ENCODE results near the gene POLR3E.
A peak's percentile ranks its signal among the peaks of the same experiment; 100 is the strongest.
"Not testable (repeated sequence)": the region's sequence is repeated elsewhere in the genome, so short reads cannot be mapped to it uniquely, and the experiment has no call there.

The POLR3E gene

DNA sequence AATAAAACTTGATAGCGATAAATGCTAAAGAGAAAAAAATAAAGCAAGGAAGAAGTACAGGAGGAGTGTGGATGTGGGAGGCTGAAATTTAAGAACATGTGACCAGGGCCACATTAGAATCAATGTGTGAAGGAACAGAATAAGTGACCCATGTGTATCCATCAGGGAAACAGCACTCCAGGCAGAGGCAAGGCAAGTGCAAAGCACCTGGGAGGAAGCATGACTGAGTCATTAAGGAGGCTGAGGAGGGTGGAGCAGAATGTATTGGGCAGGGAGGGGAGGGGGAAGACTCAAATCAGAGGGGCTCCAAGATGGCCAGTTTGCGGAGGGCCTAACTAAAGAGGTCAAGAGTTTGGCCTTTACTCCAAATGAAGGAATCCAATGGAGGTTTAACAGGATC is 69.2 kb downstream of the POLR3E start:
- DNase-seq (ENCODE audit: low read depth): no peak

DNA sequence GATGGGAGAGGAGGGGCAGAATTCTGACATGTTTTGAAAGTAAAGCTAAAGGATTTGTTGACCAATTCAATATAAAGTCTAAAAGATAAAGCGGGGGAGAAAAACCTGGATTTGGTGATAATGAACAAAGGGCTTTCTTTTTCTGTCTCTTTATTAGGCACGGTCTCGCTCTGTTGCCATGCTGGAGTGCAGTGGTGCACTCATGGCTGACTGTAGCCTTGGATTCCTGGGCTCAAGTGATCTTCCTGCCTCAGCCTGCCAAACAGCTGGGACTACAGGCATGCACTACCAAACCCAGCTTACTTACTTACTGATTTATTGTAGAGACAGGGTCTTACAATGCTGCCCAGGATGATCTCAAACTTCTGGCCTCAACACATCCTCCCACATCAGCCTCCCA is 69.7 kb downstream of the POLR3E start:
- DNase-seq (ENCODE audit: low read depth): no peak

DNA sequence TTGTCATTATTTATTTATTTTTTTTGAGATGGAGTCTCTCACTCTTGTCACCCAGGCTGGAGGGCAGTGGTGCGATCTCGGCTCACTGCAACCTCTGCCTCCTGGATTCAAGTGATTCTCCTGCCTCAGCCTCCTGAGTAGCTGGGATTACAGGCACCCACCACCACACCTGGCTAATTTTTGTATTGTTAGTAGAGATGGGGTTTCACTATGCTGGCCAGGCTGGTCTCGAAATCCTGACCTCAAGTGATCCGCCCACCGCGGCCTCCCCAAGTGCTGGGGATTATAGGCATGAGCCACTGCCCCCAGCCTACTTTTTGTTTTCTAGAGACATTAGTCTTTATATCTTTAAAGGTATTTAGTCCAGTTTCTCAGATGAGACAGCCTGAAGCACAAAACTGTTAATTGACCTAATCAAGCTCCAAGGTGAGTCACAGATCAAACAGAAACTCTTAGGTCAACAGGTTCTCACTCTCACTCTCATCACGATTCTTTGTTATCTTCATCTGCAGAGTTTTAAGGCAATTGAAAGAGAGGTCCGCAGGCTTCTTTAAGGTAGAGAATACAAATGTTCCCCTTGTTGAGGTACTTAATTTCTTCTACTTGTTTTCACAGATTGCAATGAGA is 71.1 kb downstream of the POLR3E start:
- not testable (repeated sequence) for DNase-seq (ENCODE audit: low read depth)

DNA sequence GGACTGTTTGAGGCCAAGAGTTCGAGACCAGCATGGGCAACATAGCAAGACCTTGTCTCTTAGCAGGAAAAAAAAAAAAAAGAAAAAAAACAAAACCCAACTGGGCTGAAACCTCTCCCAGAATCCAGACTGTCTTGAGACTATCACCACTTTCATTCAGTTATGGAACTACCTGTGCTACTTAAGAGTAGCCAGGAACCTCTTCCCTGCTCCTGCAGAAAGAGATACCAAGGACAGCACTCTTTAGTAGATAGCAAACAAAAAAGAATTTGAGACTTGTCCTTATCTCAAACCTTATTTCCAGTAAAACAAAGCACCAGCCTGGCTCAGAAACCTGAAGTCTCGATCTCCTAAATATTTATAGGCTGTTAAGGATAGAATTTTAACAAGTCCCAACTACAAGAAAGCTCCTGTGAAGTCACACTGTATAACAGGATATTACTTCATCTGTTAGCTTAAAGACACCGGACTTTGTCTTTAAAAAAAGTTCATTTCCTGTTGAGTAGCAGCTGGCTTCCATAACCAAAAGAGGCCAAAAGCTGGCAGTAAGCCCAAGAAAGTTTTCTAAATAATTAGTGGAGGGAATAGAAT is 72.1 kb downstream of the POLR3E start:
- DNase-seq (ENCODE audit: low read depth): peak; percentile 61

DNA sequence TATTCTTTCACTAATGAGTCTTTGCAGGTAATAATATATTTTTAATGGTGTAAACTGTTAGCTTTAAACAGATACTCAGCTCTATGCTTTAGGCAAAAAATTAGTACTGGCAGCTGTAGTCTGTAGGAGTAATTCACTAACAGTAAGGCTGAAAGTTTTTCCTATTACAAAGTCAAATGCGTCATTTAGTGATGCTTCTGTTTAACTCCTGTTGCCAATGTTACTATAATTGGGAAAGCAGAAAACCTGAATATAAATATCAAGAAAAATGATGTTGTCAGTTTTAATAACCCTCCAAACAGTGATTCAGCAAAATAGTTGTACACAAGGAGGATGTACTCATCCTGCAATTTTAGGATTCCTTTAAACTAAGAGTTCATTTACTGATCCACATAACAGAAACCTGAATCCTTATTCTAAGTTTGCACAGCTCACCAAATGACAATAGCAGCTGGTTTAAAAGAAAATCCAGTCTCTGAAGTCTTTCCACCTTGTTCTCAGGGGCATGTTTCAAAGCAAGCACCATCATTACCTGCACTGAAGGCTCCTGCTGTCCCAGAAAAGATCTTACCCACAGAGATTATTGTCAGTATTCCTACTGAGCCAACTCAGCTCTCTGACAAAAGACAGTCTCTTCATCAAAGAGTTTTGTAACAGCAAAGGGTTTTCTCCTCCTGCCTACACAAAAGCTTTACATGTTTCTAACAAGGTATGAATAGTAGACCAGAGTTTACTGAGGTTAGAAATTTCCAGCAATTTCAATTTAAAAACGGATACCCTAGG is 73.0 kb downstream of the POLR3E start:
- DNase-seq (ENCODE audit: low read depth): peak; percentile 75

DNA sequence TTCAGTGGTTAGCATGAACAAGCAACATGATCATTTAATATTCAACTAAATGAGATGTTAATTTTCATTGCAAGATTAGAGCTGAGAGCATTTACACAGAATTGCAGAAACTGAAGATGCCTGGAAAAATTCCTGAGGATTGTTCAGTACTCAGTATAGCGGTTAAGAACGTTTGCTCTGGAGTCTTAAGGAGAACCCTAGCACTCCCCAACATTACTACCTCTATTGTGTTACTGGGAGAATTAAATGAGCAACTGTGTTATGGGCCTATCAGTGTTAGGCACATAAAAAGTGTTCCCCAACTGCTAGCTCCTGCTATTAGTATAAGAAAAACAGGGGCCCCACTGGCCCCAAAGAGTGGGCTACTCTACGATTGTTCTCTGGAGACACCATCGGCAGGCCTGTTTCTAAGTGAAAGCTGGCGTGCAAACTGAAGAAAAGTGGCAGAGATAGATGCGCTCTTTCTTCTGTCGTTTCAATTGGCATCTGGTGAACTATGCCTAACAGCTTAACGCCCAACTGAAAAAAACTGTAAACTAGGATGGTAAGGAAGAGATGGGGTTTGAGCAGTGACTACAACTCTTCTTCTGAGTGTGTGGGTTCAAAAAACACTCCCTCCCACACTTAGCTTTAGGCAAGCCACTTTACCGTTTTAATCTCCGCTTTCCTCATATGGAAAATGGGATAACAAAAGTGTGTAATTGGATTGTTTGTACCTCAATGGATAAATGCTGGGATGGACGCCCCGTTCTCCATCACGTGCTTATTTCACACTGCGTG is 75.9 kb downstream of the POLR3E start:
- DNase-seq (ENCODE audit: low read depth): no peak

DNA sequence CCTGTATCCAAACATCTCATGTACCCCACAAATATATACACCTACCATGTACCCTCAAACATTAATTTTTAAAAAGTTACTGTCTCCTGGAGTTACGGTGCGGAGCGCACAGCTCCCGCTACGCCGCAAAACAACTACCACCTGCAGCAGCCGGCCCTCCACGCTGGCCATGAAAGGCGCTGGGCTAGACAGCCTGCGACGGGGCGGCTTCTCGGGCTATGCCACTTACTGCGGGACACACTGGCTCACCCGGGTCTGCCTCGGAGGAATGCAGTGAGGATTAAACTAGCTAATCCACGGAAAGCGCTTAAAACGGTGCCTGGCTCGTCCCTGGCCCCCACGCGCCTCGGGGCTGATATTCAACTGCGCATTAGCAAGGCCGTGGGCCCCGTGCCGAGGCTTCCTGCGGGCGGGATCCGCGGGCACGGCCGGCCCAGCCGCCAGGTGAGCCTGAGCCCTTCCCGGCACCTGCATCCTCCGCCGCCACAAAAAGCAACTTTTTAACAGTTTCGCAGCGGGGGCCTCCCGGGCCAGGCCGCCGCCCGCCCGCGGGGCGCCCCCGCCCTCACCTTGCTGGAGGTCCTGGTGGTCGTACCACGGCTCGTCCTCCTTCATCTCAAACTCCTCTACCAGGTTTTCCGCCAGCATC is 76.6 kb downstream of the POLR3E start:
- peak; percentile 25 for DNase-seq (ENCODE audit: low read depth)

DNA sequence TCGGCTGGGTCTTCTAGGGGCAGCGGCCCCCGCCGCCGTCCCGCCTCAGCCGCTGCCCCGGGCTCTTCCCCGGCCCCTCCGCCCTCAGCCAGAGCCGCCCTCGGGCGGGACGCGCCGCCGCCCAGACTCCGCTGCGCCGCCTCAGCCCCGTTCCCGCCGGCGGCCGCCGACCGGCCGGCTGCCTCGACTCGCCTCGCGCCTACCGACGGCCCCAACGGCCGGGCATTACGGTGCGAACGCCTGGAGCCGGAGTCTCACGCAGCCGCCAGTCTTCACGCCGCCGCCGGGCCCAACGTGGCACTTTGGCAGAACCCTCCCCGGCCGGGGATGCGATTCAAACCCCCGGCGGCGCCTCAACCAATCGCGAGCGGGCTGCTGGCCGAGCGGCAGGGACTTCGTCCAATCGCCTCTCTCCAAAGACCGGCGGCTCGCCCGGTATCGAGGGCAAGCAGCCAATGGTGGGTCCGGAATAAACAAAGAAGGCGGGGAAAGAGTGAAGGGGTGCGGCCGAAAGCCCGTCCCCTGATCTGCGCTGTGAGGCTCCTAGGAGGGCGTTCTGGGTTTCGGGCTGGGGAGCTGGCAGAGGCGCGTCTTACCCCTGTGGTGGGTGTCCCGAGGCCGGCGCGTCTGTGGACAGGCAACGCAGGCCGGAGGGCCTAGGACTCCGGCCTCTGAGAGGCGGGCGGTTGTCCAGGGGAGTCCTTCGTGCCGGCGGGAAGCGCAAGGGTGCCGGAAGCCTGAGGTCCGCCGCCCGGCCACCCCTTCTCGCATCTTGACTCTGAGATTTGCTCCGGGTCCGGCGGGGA is 77.3 kb downstream of the POLR3E start, which contains the start of gene CDR2:
Gene CDR2, minus strand, starts transcription at position 309 of the 806 bp plus-strand sequence. CDS start 310 bp downstream, outside the sequence.
- peak; percentile 95 for DNase-seq (ENCODE audit: low read depth)

DNA sequence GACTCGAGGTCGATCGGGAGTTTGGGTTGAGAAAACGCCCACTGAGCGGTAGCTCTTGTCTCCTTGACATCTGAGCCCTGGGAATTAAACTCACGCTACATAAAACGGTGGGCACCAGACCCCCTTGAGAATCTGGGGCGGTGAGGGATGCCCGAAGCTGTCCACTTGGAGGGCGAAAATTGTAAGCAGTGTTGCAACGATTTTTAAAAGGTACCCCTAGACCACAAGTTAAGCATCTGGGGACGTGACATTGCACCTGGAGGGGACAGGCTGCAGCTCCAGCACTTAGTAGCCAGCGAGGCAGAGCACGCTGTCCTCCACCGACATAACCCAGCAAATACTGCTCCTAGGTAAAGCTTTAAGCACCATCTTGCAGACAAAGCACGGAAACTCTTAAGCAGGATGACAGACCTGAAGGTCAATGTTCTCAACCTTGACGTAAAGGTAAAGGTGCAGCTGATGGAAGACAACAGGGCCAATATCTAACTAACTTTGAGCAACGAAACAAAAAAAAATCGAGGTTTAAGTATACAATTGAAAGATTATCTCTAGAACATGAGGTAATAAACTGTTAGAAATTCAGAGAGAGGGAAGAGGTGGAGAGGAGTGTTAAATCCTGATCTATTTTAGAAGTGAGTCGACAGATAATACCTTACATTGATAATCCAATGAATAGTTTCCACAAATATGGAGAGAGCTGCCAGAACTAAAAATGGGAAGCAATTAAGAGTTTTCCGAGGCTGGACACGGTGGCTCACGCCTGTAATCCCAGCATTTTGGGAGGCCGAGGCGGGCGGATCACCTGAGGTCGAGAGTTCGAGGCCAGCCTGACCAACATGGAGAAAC is 78.1 kb downstream of the POLR3E start:
- peak; percentile 20 for DNase-seq (ENCODE audit: low read depth)

DNA sequence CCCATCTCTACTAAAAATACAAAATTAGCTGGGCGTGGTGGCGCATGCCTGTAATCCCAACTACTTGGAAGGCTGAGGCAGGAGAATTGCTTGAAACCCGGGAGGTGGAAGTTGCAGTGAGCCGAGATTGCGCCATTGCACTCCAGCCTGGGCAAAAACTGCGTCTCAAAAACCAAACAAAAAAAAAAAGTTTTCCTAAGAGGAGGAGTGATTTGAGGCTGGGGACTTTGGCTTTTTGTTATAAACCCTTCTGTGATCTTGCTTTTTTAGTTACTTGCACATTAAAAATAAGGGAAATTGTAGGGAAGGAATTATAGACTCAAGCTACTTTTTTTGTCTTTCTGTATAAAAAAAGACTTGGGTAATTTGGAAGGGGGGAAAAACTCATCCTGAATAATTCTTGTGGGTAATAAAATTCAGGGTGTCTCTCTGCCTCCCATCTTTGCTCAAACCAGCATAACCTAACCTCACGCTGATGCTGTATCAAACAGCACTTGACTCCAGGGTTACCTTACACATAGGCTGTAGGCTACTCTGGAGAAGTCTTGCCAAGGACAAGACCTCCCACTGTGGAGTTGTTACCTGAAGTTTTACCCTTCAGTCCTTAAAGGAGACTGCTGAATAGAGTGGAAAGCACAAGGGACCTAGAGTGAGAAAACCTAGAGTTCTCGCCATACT is 78.9 kb downstream of the POLR3E start:
- DNase-seq (ENCODE audit: low read depth): no peak

DNA sequence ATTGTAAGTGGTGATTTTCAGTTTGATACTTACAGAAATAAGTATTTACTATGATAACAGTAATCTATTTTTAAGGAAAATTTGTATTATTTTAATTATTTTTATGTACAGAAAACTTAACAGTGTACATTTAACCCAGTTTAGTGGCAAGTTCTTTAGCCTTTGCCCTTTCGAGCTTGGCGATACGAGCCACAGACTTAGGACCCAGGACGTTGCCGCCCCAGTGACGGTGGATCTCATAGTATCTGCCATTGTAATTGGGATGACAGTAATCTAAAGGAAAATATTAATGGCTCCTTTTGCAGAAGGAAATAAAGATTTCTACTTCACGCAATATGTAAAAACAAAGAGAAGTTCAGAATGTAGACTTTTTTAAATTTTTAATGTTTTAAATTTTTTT is 82.4 kb downstream of the POLR3E start:
- DNase-seq (ENCODE audit: low read depth): no peak

DNA sequence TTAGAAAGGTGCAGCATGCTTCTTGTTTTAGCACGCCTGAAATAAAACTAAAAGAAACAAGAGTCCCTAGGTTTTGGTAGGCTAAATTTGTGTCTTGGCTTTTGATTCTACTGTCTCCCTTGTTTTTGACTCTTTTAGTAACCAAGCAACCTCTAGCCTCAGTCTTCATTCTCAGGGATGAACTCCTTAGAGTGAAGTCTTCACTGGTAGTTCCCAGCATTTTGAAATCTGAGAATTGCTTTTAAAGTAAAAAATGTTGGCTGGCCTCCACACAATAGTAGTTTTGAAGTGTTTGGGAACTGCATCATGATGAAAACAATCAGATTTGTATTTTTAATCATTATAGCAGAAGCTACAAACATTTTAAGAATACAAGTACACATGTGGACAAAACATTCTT is 83.3 kb downstream of the POLR3E start:
- DNase-seq (ENCODE audit: low read depth): peak; percentile 71

DNA sequence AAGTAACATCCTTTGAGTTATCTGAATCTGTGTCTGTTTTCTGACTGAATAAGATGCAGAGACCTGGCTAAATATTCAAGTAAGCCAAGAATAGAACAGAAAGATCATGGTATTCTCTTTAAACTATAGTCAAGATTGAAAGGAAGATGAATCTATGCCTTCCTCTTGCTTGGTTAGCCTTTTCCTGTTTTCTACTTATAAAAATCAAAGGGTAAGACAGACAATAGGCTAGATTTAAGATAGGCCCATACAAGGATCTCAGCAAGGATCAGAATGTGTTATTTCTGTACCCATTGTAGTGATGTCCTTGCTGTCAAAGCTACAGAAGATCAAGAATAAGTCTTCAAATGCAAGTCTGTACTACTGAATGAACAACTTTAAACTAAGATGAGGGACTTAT is 84.2 kb downstream of the POLR3E start:
- no peak for DNase-seq (ENCODE audit: low read depth)

DNA sequence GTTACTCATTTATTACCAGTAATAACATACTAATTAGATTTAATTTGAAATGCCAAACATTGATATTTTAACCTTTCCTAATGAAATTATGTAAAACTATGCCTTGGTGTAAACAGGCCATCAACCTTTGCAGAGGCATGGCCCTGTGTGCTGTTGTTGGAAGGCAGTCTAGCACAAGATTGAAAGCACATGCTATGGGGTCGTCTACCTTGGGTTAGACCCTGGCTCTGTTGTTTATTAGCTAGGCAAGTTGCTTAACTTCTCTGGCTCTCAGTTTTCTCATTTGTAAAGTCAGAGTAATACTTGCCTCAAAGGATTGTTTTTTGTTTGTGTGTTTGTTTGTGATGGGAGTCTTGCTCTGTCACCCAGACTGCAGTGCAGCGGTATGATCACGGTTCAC is 86.6 kb downstream of the POLR3E start:
- no peak for DNase-seq (ENCODE audit: low read depth)
